ENCODE data around the gene PTH2. TPM values are rescaled to one million over a fixed set of nuclear protein-coding genes. Genes with fewer than 3 reads are reported as not detected.

PTH2 gene
- total and polyA plus RNA-seq, 2 of the 8 experiments (the other 6 are each of a cell fraction or from before 2014, with no cell fraction given) = not detected

- TF ChIP-seq SAP30 (IDR thresholded peaks at IDR 0.05; ENCODE audit: insufficient read depth, insufficient replicate concordance, low read length) (no peak), EP300 (IDR thresholded peaks at IDR 0.05; ENCODE audit: borderline replicate concordance in 1 of 2, low read depth in 2 of 2, low read length in 2 of 2) (no peak), E2F6 (IDR thresholded peaks at IDR 0.05) (peak; percentile 99), SP1 (IDR thresholded peaks at IDR 0.05; ENCODE audit: low read depth, low read length) (peak; percentile 65)
Observed at GRCh38 chr19:49421039-49421877, 2.0 kb downstream of the PTH2 start (continued).
